Non-pigmented ciliary epithelial cell (primary cell): Measurements from ENCODE around the gene MRPS6.
A peak's percentile ranks its signal among the peaks of the same experiment; 100 is the strongest.

ENCODE experiments used
- DNase-seq: peaks from one replicate; pipeline ENCODE4 v3.0.0-alpha.2; 2010; ENCODE audit warnings: low read depth

Gene MRPS6

DNA sequence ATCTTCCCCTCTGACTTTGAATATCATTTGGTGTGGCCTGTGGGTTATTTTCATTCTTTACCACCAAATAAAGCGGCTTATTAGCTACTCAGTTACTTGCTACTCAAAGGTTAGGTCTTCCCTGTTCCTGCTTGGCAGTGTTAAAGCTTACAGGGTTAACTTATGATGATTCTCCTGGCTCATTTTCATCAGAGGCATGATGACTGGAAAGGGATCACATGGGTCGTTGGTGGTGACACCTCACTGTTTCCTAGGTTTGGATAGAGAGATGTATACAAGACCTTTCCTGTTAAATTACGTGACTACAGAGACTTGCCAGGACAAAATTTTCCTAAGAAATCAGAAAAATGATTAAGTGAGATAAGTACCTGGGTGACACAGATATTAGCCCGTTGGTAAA is 27.4 kb downstream of the MRPS6 start:
- DNase-seq: no peak

DNA sequence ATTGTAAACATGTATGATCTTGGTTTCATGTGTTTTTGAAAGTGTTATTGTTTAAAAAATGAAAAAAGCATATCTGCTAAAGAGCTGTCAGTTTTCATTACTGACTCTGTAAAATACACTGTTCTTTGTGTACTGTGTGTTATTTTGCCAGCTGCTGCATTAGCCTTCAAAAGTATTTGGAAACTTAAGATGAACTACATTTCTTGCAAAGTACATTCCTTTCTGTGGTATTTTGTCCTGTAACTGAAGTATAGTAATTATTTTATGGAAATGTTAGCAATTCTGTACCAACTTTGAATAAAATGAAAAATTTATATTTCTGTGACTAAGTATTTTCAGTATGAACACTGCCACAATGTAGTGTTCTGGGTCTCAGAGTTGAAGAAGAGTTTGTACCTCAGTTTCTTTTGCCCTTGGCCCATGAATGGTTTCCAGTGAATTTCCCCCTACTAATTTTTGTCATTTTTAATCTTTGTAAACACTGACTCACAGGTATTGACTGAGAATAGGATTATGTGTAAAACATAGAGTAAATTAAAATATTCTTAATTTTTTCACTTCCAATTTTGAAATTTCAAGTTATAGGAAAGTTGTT is 32.7 kb downstream of the MRPS6 start:
- no peak for DNase-seq

DNA sequence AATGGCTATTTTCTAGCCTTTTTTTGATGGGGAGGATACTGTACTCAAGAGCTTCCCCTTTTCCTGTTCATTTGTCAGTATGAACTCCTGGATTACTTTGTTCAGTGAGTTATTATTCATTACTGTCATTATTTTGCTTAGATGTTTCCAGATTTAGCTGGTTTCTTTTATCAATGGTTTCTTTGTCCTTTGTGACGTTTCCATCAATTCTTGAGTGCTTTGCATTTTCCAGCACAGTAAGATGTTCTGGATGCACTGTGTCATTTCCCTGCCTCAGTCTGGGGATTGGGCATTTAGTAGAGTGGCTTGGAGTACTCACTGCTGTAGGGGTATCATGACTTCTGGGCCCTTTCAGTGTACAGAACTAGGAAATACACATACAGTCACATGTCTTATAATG is 34.2 kb downstream of the MRPS6 start:
- DNase-seq: no peak

DNA sequence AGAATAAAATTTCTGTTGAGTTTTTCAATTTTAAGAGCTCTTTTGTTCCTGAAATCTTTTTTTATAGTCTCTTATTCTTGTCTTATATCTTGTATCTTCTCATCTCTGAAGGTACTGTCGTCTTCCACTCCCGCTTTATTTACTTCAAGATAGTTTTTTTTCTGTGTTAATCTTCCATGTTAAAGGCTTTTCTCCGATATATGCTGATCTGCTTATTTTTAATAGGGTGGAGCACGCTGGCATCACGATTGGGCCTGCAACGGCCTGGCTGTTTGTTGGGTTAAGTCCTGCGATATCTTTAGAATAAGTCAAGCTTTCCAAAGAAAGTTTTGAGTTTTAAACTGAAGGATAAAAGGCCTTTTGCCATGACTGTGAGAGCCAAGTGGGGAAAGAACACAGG is 35.7 kb downstream of the MRPS6 start:
- DNase-seq: no peak

DNA sequence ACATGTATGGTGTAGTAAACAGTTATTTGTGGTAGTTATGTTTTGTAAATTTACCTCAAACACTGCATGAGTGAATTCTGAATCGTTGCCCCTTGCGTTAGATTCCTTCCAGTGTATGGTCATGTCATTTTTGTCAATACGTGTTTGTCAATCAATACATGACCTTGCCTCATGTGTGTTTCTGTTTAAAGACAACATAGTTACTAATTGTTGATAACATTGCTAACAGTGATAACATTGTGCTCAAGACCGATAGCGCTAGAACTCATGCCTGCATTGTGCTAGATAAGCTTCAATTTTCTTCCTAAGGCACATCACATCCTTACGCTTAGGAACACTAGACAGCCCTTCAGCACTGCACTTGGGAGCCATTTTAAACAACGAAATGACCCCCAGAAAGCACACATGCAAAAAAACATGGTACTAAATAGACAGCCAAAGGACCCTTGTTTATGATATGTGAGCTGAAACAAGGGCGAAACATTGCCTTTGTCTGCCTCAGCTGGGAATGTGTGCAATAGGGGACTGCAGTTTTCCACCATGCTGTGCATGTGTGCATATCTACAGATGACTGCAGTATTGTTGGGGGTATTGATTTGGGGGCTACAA is 37.3 kb downstream of the MRPS6 start:
- no peak for DNase-seq

DNA sequence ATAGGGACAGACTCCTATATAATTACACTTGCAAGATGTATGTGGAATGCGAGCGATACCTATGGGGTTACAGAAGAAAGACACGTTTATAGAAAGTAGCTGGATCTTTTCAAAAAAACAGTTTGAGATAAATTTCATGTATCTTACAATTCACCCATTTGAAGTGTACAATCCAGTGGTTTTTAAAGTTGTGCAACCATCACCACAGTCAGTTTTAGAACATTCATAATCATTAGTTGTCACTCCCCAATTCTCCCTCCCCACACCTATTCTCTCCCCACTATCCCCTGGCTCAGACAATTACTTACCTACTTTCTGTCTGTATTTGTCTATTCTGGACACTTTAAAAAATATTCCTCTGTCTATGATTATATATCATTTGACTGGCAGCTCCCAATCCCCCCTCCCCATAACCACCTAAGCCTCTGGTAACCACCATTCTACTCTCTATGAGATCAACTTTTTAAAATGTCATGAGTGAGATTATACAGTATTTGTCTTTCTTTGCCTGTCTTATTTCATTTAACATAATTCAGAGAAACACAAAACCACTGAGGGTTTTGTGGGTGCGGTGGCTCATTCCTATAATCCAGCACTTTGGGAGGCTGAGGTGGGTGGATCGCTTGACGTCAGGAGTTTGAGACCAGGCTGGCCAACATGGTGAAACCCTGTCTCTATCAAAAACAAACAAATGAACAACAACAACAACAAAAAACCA is 39.1 kb downstream of the MRPS6 start:
- DNase-seq: no peak

DNA sequence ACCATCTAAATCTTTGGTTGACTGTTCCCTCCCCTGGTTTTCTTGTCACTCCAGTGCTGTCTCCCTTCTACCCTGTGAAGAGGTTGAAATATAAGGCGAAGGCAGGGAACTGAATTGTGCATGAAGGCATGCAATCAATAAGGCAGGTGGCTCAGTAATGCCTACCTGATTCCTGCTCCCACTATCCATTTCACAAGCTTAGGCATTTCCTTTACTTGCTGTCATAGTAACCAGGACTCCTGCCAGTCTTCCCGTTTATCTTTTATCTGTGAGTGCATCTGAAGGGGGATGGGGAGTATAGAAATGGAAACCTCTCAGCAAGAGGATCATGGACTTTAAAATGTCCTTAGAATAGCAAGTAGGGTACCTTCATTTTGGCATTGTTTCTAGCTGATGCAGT is 40.5 kb downstream of the MRPS6 start:
- DNase-seq: no peak

DNA sequence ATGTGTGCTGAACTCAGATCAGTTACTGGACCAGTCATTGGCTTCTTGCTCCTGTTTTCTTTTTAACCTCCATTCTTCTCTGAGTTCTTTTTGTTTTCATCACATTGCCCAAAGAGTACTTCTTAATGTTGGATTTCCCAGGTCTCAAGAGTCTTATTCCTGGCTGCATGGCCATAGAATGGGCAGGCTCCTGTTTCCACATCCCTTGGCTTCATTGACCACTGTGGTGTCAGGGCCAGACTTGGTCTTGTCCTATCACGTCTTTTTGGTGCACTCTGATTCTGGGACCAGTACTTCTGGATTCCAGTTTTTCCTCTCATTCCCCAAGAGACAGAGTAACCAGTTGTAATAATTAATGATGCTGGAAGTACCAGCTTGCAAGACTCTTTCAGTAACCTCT is 41.8 kb downstream of the MRPS6 start:
- no peak for DNase-seq

DNA sequence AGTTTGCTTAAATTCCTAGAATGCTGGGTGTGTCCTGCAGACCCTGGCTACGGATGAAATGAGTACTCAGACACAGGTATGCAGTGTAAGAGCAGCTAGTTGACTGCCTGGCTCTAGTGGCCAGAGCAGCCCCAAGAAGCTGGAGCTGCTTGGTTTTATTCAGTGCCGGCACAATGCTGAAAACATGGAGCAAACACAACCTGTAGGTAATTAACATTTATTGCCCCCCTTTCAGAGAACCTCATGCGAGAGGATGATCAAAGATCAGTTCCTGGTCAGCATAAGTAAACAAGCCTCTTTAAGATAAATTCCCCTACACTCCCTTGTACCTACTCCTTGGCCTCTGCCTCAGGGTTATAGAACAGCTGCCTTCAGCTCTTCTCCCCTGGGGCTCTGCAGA is 43.2 kb downstream of the MRPS6 start:
- DNase-seq: no peak

DNA sequence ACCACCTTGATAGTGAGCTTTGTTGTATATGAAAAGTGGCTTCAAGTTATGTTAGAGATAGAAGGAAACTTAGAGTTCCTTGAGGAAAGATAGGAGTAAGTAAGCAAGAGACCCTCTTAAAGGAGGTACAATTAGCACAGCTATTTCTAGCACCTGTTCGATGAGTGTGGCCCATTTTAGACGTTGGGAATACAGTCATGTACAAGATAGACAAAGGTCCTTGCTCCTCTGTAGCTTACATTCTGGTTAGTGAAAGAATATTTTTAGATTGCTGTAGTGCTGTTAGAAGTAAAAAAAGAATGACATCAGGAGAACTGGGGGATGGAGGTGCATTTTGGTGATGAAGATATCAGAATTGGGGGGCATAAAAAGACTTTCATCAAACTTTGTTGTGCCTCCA is 47.5 kb downstream of the MRPS6 start:
- no peak for DNase-seq

DNA sequence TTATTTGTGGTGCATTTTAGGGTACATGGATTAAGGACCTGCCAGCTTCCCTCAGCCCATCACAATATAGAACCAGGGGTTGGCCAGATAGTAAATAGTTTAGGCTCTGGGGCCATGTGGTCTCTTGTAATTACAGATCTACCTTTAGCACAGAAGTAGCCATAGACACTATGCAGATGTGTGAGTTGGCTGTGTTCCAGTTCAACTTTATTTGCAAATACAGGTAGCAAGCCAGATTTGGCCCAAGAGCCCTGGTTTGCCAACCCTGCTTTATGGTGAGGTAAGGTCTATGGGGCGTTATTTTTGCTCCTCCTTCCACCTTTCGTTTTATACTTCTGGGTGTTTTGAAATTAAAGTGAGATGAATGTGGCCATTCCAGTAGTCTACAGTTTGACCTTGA is 48.7 kb downstream of the MRPS6 start:
- no peak for DNase-seq

DNA sequence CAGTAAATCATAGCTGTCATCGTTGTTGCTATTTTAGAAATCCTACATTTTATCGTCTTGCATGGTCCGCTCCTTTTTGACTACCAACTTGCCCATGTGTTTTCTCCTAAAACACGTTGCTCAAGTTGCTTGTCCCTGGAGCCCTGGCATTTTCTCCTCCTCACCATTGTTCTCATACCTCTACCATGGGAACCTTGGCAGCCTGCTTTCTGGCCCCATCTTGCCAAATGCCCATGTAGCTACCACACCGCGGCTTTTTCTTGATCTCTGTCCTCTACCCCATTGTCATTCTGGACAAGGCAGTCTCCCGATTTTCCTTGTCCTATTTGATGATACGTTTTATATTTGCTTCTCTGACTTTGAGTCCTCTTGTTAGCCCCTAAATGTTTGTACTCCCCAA is 50.2 kb downstream of the MRPS6 start:
- no peak for DNase-seq

DNA sequence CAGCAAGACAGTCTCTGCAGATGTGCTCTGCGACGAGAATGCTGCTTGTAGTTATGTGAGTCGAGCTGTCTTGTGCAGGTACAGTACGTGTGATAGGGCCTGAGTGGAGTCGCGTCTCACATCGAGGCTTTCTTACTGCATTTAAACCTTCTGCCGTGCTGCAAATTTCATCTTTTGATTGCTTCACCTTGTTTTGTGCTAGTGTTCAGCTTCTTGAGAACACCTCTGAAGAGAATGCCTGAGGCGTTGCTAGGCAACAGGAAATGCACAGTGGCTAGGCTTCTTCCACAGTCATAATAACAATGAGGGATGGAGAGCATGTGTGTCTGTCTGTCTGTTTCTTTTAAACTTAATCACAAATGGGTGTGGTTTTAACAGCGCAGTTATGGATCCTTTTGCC is 52.9 kb downstream of the MRPS6 start:
- DNase-seq: no peak

DNA sequence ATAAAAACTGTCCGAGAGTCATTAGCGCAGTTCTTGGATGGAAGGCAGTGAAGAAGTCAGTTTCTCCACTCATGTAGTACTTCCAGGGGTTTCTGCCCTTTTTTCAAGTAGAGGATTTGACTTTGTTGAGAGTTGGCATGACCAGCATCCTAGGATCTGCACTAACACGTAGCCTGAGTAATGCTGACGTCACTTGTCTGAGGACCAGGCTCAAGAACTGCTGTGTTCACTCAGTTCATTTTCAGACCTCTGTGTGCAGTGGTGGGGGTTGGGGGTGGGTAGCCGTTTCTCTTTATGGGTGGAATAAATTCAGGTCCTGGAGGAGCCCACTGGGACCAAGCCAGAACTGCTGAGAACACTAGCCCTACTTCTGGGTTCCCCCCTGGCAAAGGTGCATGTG is 53.3 kb downstream of the MRPS6 start:
- DNase-seq: no peak

DNA sequence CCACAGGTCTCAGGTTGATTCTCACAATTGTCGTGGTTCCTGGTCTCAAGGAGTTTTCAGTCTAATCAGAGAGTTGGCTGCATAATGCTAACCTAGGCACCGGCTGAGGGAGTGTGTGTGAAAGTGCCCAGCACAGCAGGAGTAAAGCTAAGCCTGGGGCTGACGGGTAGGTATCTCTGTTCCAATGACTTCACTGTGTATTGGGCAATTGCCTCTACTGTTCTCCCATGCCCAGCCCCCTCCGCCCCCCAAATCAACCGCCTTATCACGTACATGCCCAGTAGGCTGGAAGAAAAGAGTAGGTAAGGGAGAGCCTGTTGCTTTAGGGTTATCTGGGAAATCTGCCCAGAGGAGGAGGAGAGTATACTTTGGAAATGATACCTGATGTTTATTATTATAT is 54.7 kb downstream of the MRPS6 start:
- DNase-seq: no peak

DNA sequence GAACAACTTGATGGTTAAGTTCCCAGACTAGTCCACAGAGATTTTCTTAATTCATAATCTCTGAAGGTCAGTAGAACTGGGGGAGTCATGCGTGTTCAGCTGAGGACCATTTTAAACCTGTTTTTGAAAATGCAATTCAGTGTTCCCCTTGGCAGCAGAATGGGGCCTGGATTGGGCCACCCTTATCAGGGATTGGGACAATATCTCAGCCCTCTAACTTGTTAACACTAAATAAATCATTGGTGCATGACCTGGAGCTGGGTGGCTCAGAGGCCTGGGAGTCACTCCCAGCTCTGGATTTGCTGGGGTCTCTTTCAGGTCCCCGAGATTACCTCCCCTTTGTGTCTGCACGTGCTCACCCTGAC is 55.3 kb downstream of the MRPS6 start:
- DNase-seq: no peak

DNA sequence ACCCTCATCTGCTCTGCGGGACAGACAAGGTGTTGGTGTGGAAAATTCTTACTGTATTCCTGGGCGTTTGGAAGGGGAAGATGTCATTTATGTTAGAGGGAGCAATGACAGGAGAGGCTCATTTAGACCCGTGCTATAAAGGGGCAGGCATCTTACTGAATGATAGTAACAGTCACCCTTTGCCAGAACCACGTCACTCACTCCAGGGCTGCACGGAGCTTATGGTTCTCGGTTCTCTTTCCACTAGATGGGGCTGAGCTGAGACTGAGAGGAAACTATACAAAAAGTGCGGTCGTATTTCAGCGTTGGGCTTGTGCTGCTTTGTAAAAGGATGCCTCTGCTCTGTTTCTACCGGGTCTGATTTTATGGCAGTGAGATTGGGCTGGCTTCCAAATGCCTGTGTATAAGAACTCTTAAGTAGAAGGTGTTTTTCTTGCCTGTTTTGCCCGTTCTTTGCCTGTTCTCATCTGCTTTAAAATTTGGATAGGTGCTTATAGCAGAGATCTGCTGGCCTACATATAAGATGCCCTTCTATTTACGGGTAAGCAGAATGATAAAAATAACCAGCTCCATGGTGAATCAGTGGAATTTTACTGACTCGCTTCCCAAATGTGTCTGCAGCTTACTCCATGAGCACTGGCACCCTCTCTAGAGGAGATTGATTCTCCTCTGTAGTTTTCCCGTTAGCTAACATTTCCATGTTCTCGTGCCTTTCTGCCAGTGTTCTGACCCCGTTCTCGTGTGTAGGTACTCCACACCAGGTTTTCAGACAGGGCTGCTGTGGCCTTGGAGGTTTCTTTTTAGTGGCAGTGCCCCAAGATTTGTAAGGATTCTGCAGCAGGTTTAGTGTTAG is 55.9 kb downstream of the MRPS6 start:
- peak; percentile 55 for DNase-seq

DNA sequence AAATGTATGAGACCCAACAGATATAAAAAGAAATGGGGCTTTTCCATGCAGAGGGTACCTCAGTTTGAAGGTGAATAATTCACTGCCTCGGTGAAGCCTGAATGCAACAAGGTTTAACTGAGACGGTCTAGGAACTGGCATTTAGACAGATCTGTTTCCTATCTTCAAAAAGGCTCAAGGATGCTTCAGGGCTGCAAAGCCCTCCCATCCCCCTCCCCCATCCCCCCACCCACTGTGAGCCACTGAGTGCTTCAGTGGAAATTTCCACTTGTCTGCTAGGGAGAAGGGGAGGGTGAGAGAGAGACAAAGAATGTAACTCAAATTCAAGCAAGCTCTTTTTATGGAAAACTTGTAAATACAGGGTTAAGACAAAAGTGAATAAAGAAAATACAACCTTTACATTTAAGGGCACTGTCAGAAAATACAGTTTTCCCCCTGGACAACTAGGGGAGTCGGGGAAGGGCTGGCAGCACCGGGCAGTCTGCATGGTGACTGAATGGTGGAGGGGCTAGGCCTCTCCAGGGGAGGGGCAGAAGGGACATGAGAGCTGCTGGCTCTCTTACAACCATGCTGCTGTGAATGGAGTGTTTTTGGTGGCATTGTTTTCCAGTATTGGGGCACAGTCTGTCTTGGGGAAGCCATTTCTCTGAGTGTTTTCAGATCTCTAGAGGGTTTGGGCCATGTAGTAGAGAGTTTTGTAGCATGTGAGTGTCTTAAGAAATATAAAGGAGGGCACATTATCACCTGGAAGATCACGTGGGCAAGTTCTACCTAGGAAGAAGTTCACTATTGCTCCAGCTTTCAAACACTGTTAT is 56.7 kb downstream of the MRPS6 start:
- DNase-seq: no peak

DNA sequence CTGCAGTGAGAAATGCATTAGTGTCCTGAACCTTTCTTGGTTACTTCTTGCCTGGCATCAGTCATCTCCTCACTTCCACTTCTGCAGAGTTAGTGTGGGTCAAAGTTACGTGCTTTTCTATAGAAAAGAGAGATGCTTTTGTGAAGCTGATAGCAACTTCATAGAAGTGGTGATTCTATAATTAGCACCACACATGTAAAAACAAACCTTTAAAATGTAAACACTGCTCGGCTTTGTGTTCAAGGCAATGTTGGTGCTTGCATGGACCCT is 57.3 kb downstream of the MRPS6 start:
- no peak for DNase-seq

DNA sequence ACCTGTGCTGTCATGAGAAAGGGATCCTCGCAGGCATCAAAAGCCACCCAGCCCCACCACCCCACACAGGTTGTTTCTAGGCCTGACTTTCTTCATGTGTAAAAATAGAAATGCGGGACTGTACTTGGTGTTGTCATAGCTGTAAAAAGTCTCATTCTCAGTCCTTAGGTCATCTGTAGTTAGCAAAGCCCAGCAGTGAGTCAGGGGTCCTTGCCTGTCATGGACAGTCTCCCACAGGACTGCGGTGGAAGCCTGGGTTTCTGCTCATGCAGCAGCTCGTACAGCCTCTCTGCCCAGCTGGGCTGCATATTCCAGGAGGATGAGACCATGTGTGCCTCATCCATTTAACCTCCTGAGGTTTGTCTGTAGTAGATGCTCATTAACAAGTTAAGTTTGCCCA is 58.2 kb downstream of the MRPS6 start:
- no peak for DNase-seq

DNA sequence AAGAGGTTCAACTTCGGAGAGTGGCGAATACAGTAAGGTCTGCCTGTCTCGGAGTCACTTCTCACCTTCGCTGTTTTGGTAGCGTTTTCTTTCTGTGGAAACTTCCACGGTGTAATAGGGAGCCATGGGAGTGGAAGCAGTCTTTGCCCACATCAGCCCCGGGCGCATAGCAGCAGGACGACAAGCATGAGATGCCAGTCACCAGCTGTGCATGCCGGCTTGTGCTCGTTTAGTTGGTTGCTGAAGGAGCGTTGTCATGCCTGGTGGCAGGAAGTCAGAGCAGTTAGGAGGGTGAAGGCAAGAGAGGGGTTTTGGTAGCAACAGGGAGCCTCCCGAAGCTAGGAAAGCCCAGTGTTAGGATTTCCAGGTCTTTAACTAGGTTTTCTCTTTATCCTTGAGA is 58.8 kb downstream of the MRPS6 start:
- DNase-seq: no peak

DNA sequence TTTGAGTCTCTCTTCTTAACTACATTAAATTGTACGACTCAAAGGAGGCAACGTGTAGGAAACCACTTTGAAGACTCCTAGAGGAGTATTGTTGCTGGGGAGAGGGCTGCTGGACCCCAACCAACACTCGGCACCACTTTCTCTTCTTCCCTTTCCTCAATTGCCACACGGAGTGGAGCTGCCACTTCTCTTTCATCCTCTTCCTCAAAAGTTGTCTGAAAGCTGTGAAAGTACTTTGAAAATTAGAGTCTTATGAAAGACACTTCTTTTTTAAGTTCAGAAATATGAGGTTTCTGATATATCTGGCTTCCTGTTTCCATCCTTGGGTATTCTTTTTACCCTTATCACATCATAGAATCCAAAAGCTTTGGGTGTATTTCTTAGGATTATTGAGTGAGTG is 59.5 kb downstream of the MRPS6 start:
- no peak for DNase-seq
